ENCODE data around the gene LRRIQ1. TPM values are rescaled to one million over a fixed set of nuclear protein-coding genes. Genes with fewer than 3 reads are reported as not detected.

The LRRIQ1 gene
- polyA plus RNA-seq, 1 donor from 2014 or later, result 11.8 TPM

GRCh38 chr12:85156569-85156968, 120.4 kb downstream of the LRRIQ1 start:
- TF ChIP-seq POLR2AphosphoS5 (IDR thresholded peaks at IDR 0.05) (no peak), REST (IDR thresholded peaks at IDR 0.05; ENCODE audit: borderline replicate concordance) (no peak), RAD21 (conservative IDR thresholded peaks at IDR 0.05) (no peak), CTCF (IDR thresholded peaks at IDR 0.05; ENCODE audit: poor library complexity, severe bottlenecking) (no peak), EZH2 (IDR thresholded peaks at IDR 0.05; ENCODE audit: borderline replicate concordance, insufficient read depth, low read length, poor library complexity, severe bottlenecking) (no peak), TAF1 (IDR thresholded peaks at IDR 0.05; ENCODE audit: low read depth) (no peak), SMC3 (conservative IDR thresholded peaks at IDR 0.05; ENCODE audit: poor library complexity) (no peak), MXI1 (conservative IDR thresholded peaks at IDR 0.05; ENCODE audit: poor library complexity, severe bottlenecking) (no peak), EP300 (conservative IDR thresholded peaks at IDR 0.05; ENCODE audit: poor library complexity, severe bottlenecking) (no peak)
- H3K79me2 ChIP-seq (replicated peaks; ENCODE audit: insufficient read depth, low read length), result no peaks in the 10 kb centered on the region
- no peaks in the 10 kb centered on the region for H3F3A ChIP-seq (ENCODE audit: insufficient read depth, low read length, poor library complexity, severe bottlenecking)
- H3K4me3 ChIP-seq (ENCODE audit: low read length), result no peak overlapping the region
- H3K9me2 ChIP-seq (ENCODE audit: insufficient read depth, low read length), result no peaks in the 10 kb centered on the region
- no peaks in the 10 kb centered on the region for H4K20me1 ChIP-seq (ENCODE audit: insufficient read depth)
- H3K36me3 ChIP-seq (ENCODE audit: insufficient read depth, low read length), result no peaks in the 10 kb centered on the region
- H3K27me3 ChIP-seq (ENCODE audit: insufficient read depth, low read depth, low read length), result no peaks in the 10 kb centered on the region
- H3K9ac ChIP-seq (ENCODE audit: low read length), result no peak overlapping the region
- H3K4me2 ChIP-seq (ENCODE audit: low read length), result no peak overlapping the region
- H3K27ac ChIP-seq (ENCODE audit: low read length), result no peak overlapping the region
- no peak overlapping the region for H2AFZ ChIP-seq (ENCODE audit: low read depth, low read length)
- H3K9me3 ChIP-seq (ENCODE audit: low read length), result no peaks in the 10 kb centered on the region

GRCh38 chr12:85157035-85157603, 121.0 kb downstream of the LRRIQ1 start:
- H3K27me3 ChIP-seq (ENCODE audit: insufficient read depth, low read depth, low read length), result no peaks in the 10 kb centered on the region
- no peaks in the 10 kb centered on the region for H3K36me3 ChIP-seq (ENCODE audit: insufficient read depth, low read length)
- no peaks in the 10 kb centered on the region for H4K20me1 ChIP-seq (ENCODE audit: insufficient read depth)
- H3F3A ChIP-seq (ENCODE audit: insufficient read depth, low read length, poor library complexity, severe bottlenecking), result no peaks in the 10 kb centered on the region
- no peak overlapping the region for H2AFZ ChIP-seq (ENCODE audit: low read depth, low read length)
- H3K9me2 ChIP-seq (ENCODE audit: insufficient read depth, low read length), result no peaks in the 10 kb centered on the region
- no peak overlapping the region for H3K27ac ChIP-seq (ENCODE audit: low read length)
- H3K4me3 ChIP-seq (ENCODE audit: low read length), result no peak overlapping the region
- H3K9ac ChIP-seq (ENCODE audit: low read length), result no peak overlapping the region
- no peaks in the 10 kb centered on the region for H3K9me3 ChIP-seq (ENCODE audit: low read length)
- H3K79me2 ChIP-seq (replicated peaks; ENCODE audit: insufficient read depth, low read length), result no peaks in the 10 kb centered on the region
- TF ChIP-seq EZH2 (IDR thresholded peaks at IDR 0.05; ENCODE audit: borderline replicate concordance, insufficient read depth, low read length, poor library complexity, severe bottlenecking) (no peak), EP300 (conservative IDR thresholded peaks at IDR 0.05; ENCODE audit: poor library complexity, severe bottlenecking) (no peak)
- H3K4me2 ChIP-seq (ENCODE audit: low read length), result no peak overlapping the region
